Measurements from ENCODE around the gene TMF1.

DNA sequence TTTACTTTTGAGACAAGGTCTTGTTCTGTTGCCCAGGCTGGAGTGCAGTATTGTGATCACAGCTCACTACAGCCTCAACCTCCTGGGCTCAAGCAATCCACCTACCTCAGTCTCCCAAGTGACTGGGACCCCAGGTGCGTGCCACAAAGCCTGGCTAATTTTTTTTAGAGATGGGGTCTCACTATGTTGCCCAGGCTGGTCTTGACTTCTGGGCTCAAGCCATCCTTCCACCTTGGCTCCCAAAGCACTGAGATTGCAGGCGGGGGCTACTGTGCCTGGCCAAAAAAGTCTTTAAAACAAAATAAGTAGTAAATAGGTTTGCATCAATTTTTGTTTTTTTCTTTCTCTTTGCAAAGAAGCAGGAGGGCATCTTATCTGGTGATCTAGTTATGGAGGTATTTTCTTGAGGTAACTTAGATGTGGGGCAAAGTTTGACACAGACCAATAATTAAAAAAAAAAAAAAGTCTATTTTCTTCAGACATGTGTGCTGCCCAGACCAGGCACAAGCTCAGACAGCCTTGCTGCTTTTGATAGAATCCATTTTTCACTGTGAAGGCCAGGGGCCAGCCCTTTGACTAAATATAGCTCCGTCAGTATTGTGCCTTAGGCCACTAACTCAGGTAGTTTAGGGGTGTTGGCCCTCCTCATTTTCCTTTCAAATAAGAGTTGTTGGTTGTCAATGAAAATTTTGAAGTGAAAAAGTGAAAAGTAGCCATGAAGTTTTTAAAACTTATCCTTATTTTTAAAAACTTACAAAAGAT lies 35.1 kb upstream of the TMF1 start:
- TF ChIP-seq, protein P1, sequence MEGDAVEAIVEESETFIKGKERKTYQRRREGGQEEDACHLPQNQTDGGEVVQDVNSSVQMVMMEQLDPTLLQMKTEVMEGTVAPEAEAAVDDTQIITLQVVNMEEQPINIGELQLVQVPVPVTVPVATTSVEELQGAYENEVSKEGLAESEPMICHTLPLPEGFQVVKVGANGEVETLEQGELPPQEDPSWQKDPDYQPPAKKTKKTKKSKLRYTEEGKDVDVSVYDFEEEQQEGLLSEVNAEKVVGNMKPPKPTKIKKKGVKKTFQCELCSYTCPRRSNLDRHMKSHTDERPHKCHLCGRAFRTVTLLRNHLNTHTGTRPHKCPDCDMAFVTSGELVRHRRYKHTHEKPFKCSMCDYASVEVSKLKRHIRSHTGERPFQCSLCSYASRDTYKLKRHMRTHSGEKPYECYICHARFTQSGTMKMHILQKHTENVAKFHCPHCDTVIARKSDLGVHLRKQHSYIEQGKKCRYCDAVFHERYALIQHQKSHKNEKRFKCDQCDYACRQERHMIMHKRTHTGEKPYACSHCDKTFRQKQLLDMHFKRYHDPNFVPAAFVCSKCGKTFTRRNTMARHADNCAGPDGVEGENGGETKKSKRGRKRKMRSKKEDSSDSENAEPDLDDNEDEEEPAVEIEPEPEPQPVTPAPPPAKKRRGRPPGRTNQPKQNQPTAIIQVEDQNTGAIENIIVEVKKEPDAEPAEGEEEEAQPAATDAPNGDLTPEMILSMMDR (IDR thresholded peaks at IDR 0.05), result no peak
- TF ChIP-seq EZH2 (IDR thresholded peaks at IDR 0.05), result no peak
